ENCODE data around the gene FBXO42. TPM values are rescaled to one million over a fixed set of nuclear protein-coding genes. Genes with fewer than 3 reads are reported as not detected.
A peak's percentile ranks its signal among the peaks of the same experiment; 100 is the strongest.
"Not testable (repeated sequence)": the region's sequence is repeated elsewhere in the genome, so short reads cannot be mapped to it uniquely, and the experiment has no call there.

The FBXO42 gene
- total RNA-seq, 1 experiment from 2014 or later = 12.8 TPM

- not testable (repeated sequence) for DNase-seq (ENCODE audit: low read depth)
Measured at GRCh38 chr1:16222716-16223115, 129.6 kb downstream of the FBXO42 start.

GRCh38 chr1:16221499-16221898 lies 130.8 kb downstream of the FBXO42 start:
- DNase-seq (ENCODE audit: low read depth) = no peak

DNA sequence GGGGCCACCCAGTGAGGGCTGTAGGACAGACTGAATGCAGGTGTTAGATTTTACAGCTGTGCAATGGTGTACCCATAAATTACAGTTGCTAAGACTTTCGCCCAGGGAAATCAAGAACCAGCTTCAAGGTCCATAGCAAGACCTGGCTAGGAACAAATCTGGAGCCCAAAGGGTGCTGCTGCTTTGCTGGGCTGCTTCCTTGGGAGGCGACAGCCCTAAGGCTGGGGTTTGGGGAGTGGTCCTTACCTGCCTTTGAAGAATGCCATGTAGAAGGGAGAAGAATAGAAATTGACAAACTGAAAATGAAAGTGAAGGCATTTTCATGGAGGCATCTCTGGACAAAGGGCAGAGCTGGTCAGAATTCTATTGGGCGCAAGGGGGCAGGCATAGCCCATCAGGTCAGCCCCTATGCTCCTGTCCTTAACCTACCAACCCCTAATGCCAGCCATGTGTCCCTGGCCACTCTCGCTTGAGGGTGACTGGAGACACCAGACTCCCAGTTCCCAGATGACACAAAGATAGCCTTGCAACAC lies 132.2 kb downstream of the FBXO42 start:
- peak; percentile 10 for DNase-seq (ENCODE audit: low read depth)

- no peak for DNase-seq (ENCODE audit: low read depth)
Measured at GRCh38 chr1:16218674-16219071, 133.6 kb downstream of the FBXO42 start.

DNA sequence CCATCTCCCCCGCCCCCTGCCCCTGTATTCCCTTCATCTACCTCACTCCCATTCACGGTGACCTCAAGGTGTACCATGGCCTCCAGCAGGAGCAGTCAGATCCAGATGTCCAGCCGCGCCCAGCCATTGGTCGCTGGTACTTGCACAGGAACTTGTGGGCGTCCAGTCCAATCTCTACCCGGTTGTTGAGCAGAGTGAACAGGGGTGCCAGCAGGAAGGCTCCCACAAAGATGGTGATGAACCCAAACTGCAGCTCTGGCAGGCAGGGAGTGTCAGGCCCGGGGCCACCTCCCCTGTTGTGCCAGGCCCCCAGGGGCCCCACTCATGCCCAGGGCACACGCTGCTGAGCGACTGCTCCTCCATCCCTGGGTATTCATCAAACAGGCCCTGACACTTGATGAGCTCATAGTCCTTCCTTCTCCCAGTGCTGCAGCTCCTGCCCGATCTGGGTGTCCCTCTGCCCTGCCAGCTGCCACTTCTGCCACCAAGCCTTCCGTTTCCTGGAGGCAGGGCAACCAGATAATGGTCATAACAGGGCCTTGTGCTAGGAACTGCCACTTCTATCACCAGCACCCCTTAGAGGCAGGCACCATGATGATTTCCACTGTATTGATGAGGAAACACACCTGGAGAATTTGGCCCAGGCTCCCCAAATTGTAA lies 134.1 kb downstream of the FBXO42 start:
- DNase-seq (ENCODE audit: low read depth) = no peak

DNA sequence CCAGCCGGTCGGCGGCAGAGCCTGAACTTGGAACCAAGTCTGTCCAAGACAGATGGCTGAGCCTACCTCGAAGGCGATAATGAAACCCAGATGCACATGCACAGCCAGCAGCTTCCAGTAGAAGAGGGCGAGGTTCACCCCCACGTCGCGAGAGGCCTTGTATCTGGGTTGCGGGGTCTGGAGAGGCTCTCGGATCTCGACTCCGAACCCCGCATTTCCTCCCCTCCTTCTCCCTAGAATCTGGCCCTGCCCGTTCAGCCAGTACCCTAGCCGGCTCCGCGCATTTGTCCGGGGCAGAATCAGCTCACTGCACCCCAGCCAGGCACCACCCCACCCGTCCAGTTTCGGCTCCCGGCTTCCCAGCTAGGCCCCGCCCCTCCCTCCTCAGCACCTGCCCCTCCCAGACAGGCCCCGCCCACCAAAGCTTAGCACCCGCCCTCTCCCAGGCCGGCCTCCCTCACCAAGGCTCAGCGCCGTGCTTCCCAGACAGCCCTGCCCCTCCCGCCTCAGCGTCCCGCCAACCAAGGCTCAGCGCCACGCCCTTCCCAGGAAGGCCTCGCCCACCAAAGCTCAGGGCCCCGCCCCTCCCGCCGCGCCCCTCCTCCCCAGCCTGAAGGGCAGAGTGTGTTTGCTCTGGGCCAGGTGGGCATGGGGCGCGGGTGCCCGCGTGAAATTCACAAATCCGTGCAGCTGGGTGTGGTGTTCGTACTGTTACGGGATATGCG lies 135.1 kb downstream of the FBXO42 start:
- no peak for DNase-seq (ENCODE audit: low read depth)

GRCh38 chr1:16215882-16216753 lies 136.2 kb downstream of the FBXO42 start:
- DNase-seq (ENCODE audit: low read depth) = no peak

- DNase-seq (ENCODE audit: low read depth) = not testable (repeated sequence)
Measured at GRCh38 chr1:16215240-16215639, 137.0 kb downstream of the FBXO42 start.

DNA sequence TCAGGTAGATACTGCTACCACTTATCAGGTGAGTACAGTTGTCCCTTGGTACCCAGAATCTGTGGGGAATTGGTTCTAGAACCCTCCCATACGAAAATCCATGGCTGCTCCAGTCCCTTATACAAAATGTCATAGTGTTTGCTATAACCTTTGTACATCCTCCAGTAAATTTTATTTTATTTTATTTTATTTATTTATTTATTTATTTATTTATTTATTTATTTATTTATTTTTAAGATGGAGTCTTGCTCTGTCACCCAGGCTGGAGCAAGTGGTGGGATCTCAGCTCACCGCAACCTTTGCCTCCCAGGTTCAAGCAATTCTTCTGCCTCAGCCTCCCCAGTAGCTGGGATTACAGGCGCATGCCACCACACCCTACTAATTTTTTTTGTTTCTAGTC lies 138.7 kb downstream of the FBXO42 start:
- not testable (repeated sequence) for DNase-seq (ENCODE audit: low read depth)

GRCh38 chr1:16213013-16213412 lies 139.3 kb downstream of the FBXO42 start:
- no peak for DNase-seq (ENCODE audit: low read depth)

DNA sequence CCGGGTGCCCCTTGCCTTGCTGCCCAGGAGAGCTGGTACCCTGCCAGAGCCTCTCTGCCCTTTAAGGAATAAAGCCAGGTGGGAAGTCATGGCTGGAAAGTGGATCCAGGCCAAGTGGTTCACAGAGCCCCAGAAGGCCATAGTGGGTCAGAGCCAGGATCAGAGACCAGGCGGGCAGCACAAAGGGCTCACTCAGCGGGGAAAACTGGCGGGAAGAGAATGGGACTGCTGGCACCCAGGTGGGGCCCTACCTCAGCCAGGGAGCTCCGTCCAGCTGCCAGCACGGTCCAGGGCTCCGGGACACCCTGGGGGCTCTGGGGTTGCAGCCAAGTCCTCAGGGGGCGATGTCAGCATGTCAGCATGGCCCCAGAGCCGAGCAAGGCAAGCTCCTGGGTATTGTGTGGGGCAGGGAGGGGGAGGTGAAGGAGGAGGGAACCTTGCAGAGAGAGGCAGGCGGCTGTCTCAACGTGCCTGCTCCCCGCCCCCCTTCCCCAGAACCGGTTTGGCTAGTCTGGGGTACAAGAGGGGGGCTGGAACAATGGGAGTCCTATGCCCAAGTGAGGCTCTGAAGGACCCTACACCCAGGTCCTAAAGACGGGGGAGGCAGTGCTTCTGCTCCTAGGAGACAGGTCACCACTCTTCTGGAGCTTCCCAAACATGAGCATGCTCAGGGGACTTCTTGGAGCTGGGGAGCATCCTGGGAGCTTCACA lies 139.9 kb downstream of the FBXO42 start, which contains the start of gene ARHGEF19:
TSS of gene ARHGEF19 (minus strand) at position 402 of the 711 bp plus-strand sequence. CDS start 3,598 bp downstream, outside the sequence.
- no peak for DNase-seq (ENCODE audit: low read depth)

GRCh38 chr1:16211824-16212223 lies 140.5 kb downstream of the FBXO42 start:
- DNase-seq (ENCODE audit: low read depth) = no peak

DNA sequence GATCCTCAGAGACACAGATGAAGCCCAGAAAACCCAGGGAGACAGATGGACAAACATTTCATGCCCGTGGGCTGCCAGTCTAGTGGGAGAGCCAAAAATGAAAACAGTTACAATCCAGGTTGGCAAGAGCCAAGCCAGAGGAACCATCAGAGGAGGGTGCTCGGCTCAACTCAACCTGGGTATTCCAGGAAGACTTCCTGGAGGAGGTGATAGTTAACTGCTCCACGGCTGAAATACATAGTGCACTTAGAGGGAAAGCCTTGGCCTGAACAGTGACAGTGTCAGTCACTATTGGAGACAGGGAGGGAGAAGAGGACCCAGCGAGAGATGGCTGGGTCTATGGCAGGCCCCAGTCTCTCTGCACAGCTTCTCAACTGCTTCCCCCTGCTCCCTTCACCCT lies 141.7 kb downstream of the FBXO42 start:
- DNase-seq (ENCODE audit: low read depth) = no peak

- no peak for DNase-seq (ENCODE audit: low read depth)
Measured at GRCh38 chr1:16209847-16210407, 142.4 kb downstream of the FBXO42 start.

DNA sequence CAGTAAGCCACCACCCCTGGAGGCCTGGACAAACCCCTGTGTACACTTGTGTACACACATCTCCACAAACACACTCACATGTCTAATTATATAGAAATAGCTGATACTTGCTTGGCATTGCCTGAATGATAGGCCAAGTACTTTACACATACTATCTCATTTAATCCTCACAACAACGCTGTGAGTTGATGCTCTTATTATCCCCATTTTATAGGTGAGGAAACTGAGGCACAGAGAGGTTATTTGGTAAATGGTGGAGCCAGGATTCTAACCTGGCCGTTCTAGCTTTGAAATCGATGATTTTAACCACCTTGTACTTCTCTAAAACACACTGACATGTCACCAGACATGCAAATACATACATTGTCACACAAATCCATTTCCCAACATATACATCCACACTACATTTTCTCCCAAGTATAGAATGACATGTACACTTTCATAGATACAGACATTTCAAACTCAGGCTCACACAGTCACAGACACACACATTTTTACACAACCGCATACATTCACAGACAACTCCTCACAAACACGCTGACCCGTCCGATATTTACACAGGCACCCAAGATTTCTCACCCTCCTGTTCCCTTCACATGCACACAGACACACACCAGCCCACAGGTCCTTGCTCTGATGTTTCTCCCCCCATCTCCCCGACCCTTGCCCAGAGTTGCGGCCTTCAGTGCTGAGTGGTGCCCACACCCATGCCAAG lies 143.0 kb downstream of the FBXO42 start:
- DNase-seq (ENCODE audit: low read depth) = no peak

- DNase-seq (ENCODE audit: low read depth) = no peak
Measured at GRCh38 chr1:16208270-16208987, 143.9 kb downstream of the FBXO42 start.

DNA sequence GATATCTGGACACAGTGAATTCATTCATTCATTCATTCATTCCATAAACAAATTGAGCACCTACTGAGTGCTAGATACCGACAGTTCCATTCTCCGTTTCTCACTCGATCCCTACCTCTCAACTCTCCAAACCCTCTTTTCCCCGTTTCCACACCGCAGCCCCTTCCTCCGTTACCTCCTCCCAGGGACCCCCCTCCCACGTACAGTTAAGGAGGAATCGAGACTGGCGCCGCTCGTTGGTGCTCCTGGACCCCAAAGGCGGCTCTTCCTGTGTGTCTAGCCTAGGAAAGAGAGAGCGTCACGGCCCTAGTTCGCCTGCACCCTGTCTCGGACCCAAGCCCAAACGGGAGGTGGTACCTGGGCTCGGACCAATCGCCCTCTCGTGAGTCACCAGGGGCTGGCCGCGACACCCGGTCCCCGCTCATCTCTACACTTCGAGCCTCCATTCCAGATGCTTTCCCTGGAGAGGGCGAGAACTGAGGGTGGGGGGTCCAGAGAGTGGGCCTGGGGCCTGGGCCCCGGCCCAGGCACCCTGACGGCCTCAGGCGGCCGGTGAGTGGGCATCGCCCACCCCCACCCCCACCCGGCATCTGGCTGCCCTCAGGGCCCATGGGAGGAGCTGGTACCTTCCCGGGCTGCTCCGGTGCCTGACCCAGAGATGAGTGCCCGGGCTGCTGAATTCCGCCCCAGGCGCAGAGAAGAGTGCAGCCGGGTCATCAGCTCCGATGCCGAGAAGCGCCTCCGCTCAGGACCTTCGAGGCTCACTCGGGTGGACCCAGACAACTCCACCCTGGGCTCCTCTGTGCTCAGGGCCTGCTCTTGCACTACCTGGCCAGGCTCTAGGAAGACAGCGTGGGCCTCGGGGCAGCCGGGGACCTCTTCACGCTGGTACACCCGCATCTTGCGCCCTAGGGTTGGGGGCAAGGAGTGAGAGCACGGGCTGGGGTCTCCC lies 144.7 kb downstream of the FBXO42 start:
- DNase-seq (ENCODE audit: low read depth) = no peak
